Uterus (tissue), 4 donors: ENCODE results near the gene IL22RA1. TPM values are rescaled to one million over a fixed set of nuclear protein-coding genes. Genes with fewer than 3 reads are reported as not detected.

Source experiments
- DNase-seq, 2 donors: peaks; one replicate each; pipeline ENCODE4 v3.0.0-alpha.2; 2019 to 2020
- H3K27ac ChIP-seq, 2 donors: fragments of 200-600 bp; sonication (generic); 1 replicate in 1 of 2; 2 replicates in 1 of 2; pipeline ENCODE4 v1.5.1; 2016 to 2018
- H3K27me3 ChIP-seq, 2 donors: fragments of 200-600 bp; sonication (generic); one replicate each; pipeline ENCODE4 v1.5.1; 2018 to 2019; ENCODE audit warnings: control low read depth in 1 of 2
- H3K36me3 ChIP-seq, 2 donors: fragments of 200-600 bp; sonication (generic); one replicate each; pipeline ENCODE4 v1.5.1; 2019; ENCODE audit warnings: control low read depth in 1 of 2
- H3K4me1 ChIP-seq, 2 donors: fragments of 200-600 bp; sonication (generic); one replicate each; pipeline ENCODE4 v1.5.1; 2018 to 2019; ENCODE audit warnings: control low read depth in 1 of 2
- H3K4me3 ChIP-seq, 2 donors: fragments of 200-600 bp; sonication (generic); 1 replicate in 1 of 2; 2 replicates in 1 of 2; pipeline ENCODE4 v1.5.1; 2018 to 2019; ENCODE audit warnings: mild to moderate bottlenecking in 1 of 2
- H3K9me3 ChIP-seq, 2 donors: fragments of 200-600 bp; sonication (generic); one replicate each; pipeline ENCODE4 v1.5.1; 2019; ENCODE audit warnings: control low read depth in 1 of 2
- POLR2A ChIP-seq, 2 donors: fragments of 450-650 bp; IDR thresholded peaks; one replicate each; pipeline ENCODE4 v1.6.1; 2016; ENCODE audit warnings: antibody characterized with exemption in 2 of 2, mild to moderate bottlenecking in 1 of 2, moderate library complexity in 1 of 2
- intact Hi-C: fragments of 100-400 bp; cut with DNase I; formaldehyde crosslinking; loops from one replicate; pipeline ENCODE4 v1.15.1; 2023; ENCODE audit warnings: low total_unique reads
- total RNA-seq, 4 donors: library from RNA; depleted of rRNA in 3 of 4; stranded (reverse); fragments of >200 nt in 3 of 4; gene quantifications; one replicate each; pipeline versions ENCODE4 v1.1.0 to v1.2.4, GENCODE V29; 2014 to 2023
- TF ChIP-seq, protein P1 (sequence below), 4 experiments: fragments of 200-600 bp in 2 of 4; fragments of 450-650 bp in 2 of 4; sonication (generic) in 2 of 4; IDR thresholded peaks; one replicate each; pipeline ENCODE4 v1.5.1; 2016 to 2019; ENCODE audit warnings: antibody characterized with exemption in 4 of 4, mild to moderate bottlenecking in 2 of 4, moderate library complexity in 1 of 4
- donor health status: DM: yes; HTN: yes; CAD: no.

IL22RA1 gene
- total RNA-seq, 4 donors from 2014 or later, result 0.21 to 0.37 TPM; not detected in 2

DNA sequence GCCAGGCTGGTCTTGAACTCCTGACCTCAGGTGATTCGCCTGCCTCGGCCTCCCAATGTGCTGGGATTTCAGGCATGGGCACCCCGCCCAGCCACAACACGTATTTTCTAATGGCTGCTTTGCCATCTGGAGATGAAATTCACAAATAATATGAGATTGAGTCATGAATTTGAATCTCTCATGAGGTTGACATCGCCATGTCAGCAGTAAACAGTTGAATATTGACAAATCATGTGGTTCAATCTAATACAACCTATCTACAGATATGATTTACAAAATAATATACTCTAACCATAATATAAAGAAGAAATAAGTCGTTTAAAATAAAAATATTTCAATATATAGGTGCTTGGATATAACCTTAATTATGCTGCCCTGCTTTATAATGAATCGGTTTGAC, 73.1 kb downstream of the IL22RA1 start:
- Histone ChIP-seq H3K4me3 (no peak overlapping the region), H3K9me3 (no peaks in the 10 kb centered on the region), H3K27ac (no peak overlapping the region), H3K27me3 (no peaks in the 10 kb centered on the region), H3K4me1 (no peaks in the 10 kb centered on the region), H3K36me3 (no peaks in the 10 kb centered on the region)
- DNase-seq, result no peak
- TF ChIP-seq, protein P1, sequence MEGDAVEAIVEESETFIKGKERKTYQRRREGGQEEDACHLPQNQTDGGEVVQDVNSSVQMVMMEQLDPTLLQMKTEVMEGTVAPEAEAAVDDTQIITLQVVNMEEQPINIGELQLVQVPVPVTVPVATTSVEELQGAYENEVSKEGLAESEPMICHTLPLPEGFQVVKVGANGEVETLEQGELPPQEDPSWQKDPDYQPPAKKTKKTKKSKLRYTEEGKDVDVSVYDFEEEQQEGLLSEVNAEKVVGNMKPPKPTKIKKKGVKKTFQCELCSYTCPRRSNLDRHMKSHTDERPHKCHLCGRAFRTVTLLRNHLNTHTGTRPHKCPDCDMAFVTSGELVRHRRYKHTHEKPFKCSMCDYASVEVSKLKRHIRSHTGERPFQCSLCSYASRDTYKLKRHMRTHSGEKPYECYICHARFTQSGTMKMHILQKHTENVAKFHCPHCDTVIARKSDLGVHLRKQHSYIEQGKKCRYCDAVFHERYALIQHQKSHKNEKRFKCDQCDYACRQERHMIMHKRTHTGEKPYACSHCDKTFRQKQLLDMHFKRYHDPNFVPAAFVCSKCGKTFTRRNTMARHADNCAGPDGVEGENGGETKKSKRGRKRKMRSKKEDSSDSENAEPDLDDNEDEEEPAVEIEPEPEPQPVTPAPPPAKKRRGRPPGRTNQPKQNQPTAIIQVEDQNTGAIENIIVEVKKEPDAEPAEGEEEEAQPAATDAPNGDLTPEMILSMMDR (IDR thresholded peaks at IDR 0.05), result no peak
- TF ChIP-seq POLR2A (IDR thresholded peaks at IDR 0.05), result no peak
- intact Hi-C loops, result no loop called here

Other genes starting within 250 kb of the IL22RA1 start
- under 1 TPM in 1 of 4 donors, not detected in 3; 0.14 TPM for gene CNR2, start 229.8 kb downstream of the IL22RA1 start, total RNA-seq
- gene PNRC2, start 183.3 kb downstream of the IL22RA1 start, total RNA-seq, result 100 to 1,000 TPM in 3 of 4 donors, 10 to 100 TPM in 1; 44.8 to 187 (median 122) TPM
- gene SRSF10, start 162.8 kb downstream of the IL22RA1 start, total RNA-seq, result 100 to 1,000 TPM; 105 to 198 (median 162) TPM
- under 1 TPM in 3 of 4 donors, not detected in 1; under 0.01 to 0.90 (median 0.79) TPM for gene MYOM3, start 31.0 kb downstream of the IL22RA1 start, total RNA-seq
- gene IFNLR1, start 44.1 kb upstream of the IL22RA1 start, total RNA-seq, result 1 to 10 TPM in 2 of 4 donors, under 1 TPM in 1, not detected in 1; 0.29 to 2.6 (median 1.3) TPM
- gene GRHL3, start 176.2 kb upstream of the IL22RA1 start, total RNA-seq, result under 1 TPM in 2 of 4 donors, not detected in 2; 0.15 to 0.35 TPM